H9 (cell line): ENCODE results near the gene NCKAP5. TPM values are rescaled to one million over a fixed set of nuclear protein-coding genes. Genes with fewer than 3 reads are reported as not detected.

Source experiments
- DNase-seq: peaks from one replicate; pipeline ENCODE4 v3.0.0-alpha.2; 2017
- H2AFZ ChIP-seq: one replicate; pipeline ENCODE4 v1.6.1; 2013; ENCODE audit warnings: mild to moderate bottlenecking, low read length, control low read depth, moderate library complexity
- H2AK5ac ChIP-seq: 2 replicates; pipeline ENCODE4 v1.6.1; 2013; ENCODE audit warnings: low read length, control low read depth, mixed read lengths; ENCODE audit not compliant: insufficient read length
- H2BK120ac ChIP-seq: one replicate; pipeline ENCODE4 v1.6.1; 2013; ENCODE audit warnings: low read depth, mild to moderate bottlenecking, low read length, control low read depth, inconsistent platforms; ENCODE audit not compliant: poor library complexity, severe bottlenecking
- H2BK12ac ChIP-seq: 2 replicates; pipeline ENCODE4 v1.6.1; 2013; ENCODE audit warnings: low read length, control low read depth, mixed read lengths, low read depth; ENCODE audit not compliant: insufficient read length
- H2BK15ac ChIP-seq: 2 replicates; pipeline ENCODE4 v1.6.1; 2013; ENCODE audit warnings: low read depth, low read length, control low read depth
- H2BK20ac ChIP-seq: one replicate; pipeline ENCODE4 v1.6.1; 2013; ENCODE audit warnings: low read depth, mild to moderate bottlenecking, low read length, control low read depth, inconsistent platforms; ENCODE audit not compliant: poor library complexity, severe bottlenecking
- H2BK5ac ChIP-seq: 2 replicates; pipeline ENCODE4 v1.6.1; 2013; ENCODE audit warnings: low read length, control low read depth, mixed read lengths; ENCODE audit not compliant: insufficient read length
- H3K14ac ChIP-seq: 2 replicates; pipeline ENCODE4 v1.6.1; 2013; ENCODE audit warnings: low read length, control low read depth; ENCODE audit not compliant: insufficient read depth
- H3K18ac ChIP-seq: 2 replicates; pipeline ENCODE4 v1.6.1; 2013; ENCODE audit warnings: low read depth, mild to moderate bottlenecking, mixed read lengths, low read length, control low read depth; ENCODE audit not compliant: insufficient read length
- H3K23ac ChIP-seq: 2 replicates; pipeline ENCODE4 v1.6.1; 2013; ENCODE audit warnings: low read length, control low read depth, mixed read lengths, low read depth; ENCODE audit not compliant: insufficient read length
- H3K23me2 ChIP-seq: 2 replicates; pipeline ENCODE4 v1.6.1; 2013; ENCODE audit warnings: low read depth, mild to moderate bottlenecking, mixed read lengths, low read length, control low read depth; ENCODE audit not compliant: insufficient read length, poor library complexity, severe bottlenecking
- H3K27ac ChIP-seq: 2 replicates; pipeline ENCODE4 v1.5.1; 2013; ENCODE audit warnings: low read length, control low read depth, mixed read lengths, low read depth; ENCODE audit not compliant: insufficient read length
- H3K27me3 ChIP-seq: 2 replicates; pipeline ENCODE4 v1.6.1; 2013; ENCODE audit warnings: low read length, control low read depth, inconsistent platforms; ENCODE audit not compliant: insufficient read depth
- H3K4ac ChIP-seq: 2 replicates; pipeline ENCODE4 v1.6.1; 2013; ENCODE audit warnings: low read depth, mild to moderate bottlenecking, control low read depth, inconsistent platforms, low read length, moderate library complexity
- H3K4me1 ChIP-seq: 2 replicates; pipeline ENCODE4 v1.6.1; 2013; ENCODE audit warnings: low read length, control low read depth, inconsistent platforms; ENCODE audit not compliant: insufficient read depth
- H3K4me2 ChIP-seq: 2 replicates; pipeline ENCODE4 v1.6.1; 2013; ENCODE audit warnings: low read length, control low read depth, mixed read lengths; ENCODE audit not compliant: insufficient read length, insufficient read depth
- H3K56ac ChIP-seq: 2 replicates; pipeline ENCODE4 v1.6.1; 2013; ENCODE audit warnings: low read depth, mild to moderate bottlenecking, mixed read lengths, low read length, control low read depth; ENCODE audit not compliant: insufficient read length
- H3K79me1 ChIP-seq: 2 replicates; pipeline ENCODE4 v1.6.1; 2013; ENCODE audit warnings: low read depth, mild to moderate bottlenecking, moderate library complexity, low read length, control low read depth, inconsistent platforms; ENCODE audit not compliant: insufficient read depth, poor library complexity, severe bottlenecking
- H3K79me2 ChIP-seq: 2 replicates; pipeline ENCODE4 v1.6.1; 2013; ENCODE audit warnings: low read length, control low read depth, inconsistent platforms; ENCODE audit not compliant: insufficient read depth
- H3K9ac ChIP-seq: 2 replicates; pipeline ENCODE4 v1.6.1; 2013; ENCODE audit warnings: low read length, control low read depth, mixed read lengths; ENCODE audit not compliant: insufficient read length; ENCODE audit errors: extremely low read depth
- H3K9me3 ChIP-seq: one replicate; pipeline ENCODE4 v1.6.1; 2013; ENCODE audit warnings: low read depth, low read length, inconsistent platforms; ENCODE audit not compliant: control insufficient read depth
- H3T11ph ChIP-seq: one replicate; pipeline ENCODE4 v1.6.1; 2013; ENCODE audit warnings: mild to moderate bottlenecking, low read length, control low read depth, inconsistent platforms
- H4K20me1 ChIP-seq: one replicate; pipeline ENCODE4 v1.6.1; 2013; ENCODE audit not compliant: control insufficient read depth, insufficient read length, insufficient read depth
- H4K5ac ChIP-seq: 2 replicates; pipeline ENCODE4 v1.6.1; 2013; ENCODE audit warnings: low read depth, mild to moderate bottlenecking, mixed read lengths, low read length, control low read depth; ENCODE audit not compliant: insufficient read length
- H4K8ac ChIP-seq: replicated peaks from 2 replicates; pipeline ENCODE4 v1.6.1; 2013; ENCODE audit warnings: low read length, control low read depth, mixed read lengths, low read depth; ENCODE audit not compliant: insufficient read length
- H4K91ac ChIP-seq: 2 replicates; pipeline ENCODE4 v1.6.1; 2013; ENCODE audit warnings: low read depth, mild to moderate bottlenecking, moderate library complexity, mixed read lengths, low read length, control low read depth; ENCODE audit not compliant: insufficient read length
- H3K27ac Mint-ChIP-seq, 3 experiments: 2 replicates in 2 of 3; 3 replicates in 1 of 3; pipeline ENCODE4 v1.8.0; 2020 to 2021; ENCODE audit warnings: mixed read lengths in 3 of 3, mild to moderate bottlenecking in 1 of 3, moderate library complexity in 1 of 3
- H3K27me3 Mint-ChIP-seq: 2 replicates; pipeline ENCODE4 v1.8.0; 2021; ENCODE audit warnings: low read depth, mild to moderate bottlenecking, moderate library complexity, mixed read lengths
- H3K36me3 Mint-ChIP-seq, 3 experiments: 2 replicates in 2 of 3; 3 replicates in 1 of 3; pipeline ENCODE4 v1.8.0; 2020 to 2021; ENCODE audit warnings: low read depth in 3 of 3, mixed read lengths in 3 of 3; ENCODE audit not compliant: insufficient read depth in 1 of 3
- H3K4me1 Mint-ChIP-seq, 2 experiments: 2 replicates each; pipeline ENCODE4 v1.8.0; 2020; ENCODE audit warnings: mixed read lengths in 2 of 2
- H3K4me3 Mint-ChIP-seq, 2 experiments: 2 replicates in 1 of 2; 3 replicates in 1 of 2; pipeline ENCODE4 v1.8.0; 2020 to 2021; ENCODE audit warnings: mild to moderate bottlenecking in 2 of 2, mixed read lengths in 2 of 2, moderate library complexity in 1 of 2
- H3K9me3 Mint-ChIP-seq, 2 experiments: 2 replicates in 1 of 2; 3 replicates in 1 of 2; pipeline ENCODE4 v1.8.0; 2020; ENCODE audit warnings: mild to moderate bottlenecking in 2 of 2, mixed read lengths in 2 of 2, moderate library complexity in 1 of 2
- WGBS: extraction: QIAGEN DNeasy Blood & Tissue Kit; methylation state at CpG from one replicate; pipeline ENCODE4 v1.1.7; 2013; ENCODE audit warnings: missing lambda C conversion rate, low lambda C conversion rate, mixed read lengths; ENCODE audit not compliant: insufficient read length; ENCODE audit errors: extremely low coverage; 5-methylcytosine and 5-hydroxymethylcytosine counted together
- total RNA-seq: library from RNA; stranded (reverse); gene quantifications from 2 replicates; pipeline ENCODE4 v1.2.1, GENCODE V29; 2021
- TF ChIP-seq, protein P1 (sequence below): fragments of 200-600 bp; sonication (generic); conservative IDR thresholded peaks from 3 replicates; pipeline ENCODE4 v1.8.0; 2021; ENCODE audit warnings: antibody characterized with exemption, mild to moderate bottlenecking

NCKAP5 gene
- total RNA-seq, 1 experiment from 2014 or later, result 0.26 TPM

DNA sequence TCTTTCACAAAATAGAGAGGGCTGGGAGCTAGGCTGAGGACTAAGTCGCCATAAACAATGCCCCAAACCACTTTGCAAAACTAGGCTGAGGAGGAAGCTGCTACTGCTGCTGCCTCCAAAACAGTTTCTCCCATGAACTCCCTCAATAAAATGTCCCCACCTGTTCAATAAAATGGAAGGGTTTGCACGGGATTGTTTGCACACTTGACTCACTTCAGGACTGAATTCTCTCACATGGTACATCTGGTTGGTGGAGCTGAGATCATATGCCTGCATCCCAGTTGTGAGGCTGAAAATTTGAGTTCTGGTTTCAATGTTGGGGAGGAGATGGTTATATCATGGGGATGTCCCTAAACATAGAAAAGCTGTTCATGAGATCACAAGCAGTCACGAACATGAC, 26.5 kb downstream of the NCKAP5 start:
- H3K27ac ChIP-seq, result no peak overlapping the region
- H2BK15ac ChIP-seq, result no peak overlapping the region
- H3K23me2 ChIP-seq, result no peaks in the 10 kb centered on the region
- H3K14ac ChIP-seq, result no peak overlapping the region
- peaks cover 3 to 4% of the 10 kb centered on the region in 2 experiments; a peak in 4 of 5 replicates for H3K9me3 Mint-ChIP-seq
- H3K79me1 ChIP-seq, result no peaks in the 10 kb centered on the region
- H3K4ac ChIP-seq, result no peak overlapping the region
- no CpG with 5 or more reads among the region's 3 CpGs for WGBS
- H3K27me3 Mint-ChIP-seq, result peaks cover 2% of the 10 kb centered on the region
- no peak overlapping the region for H2BK12ac ChIP-seq
- H2AK5ac ChIP-seq, result no peak overlapping the region
- H3K27me3 ChIP-seq, result no peaks in the 10 kb centered on the region
- H3K79me2 ChIP-seq, result no peaks in the 10 kb centered on the region
- no peak overlapping the region for H3K4me3 Mint-ChIP-seq
- H2BK20ac ChIP-seq, result no peak overlapping the region
- H3K4me1 Mint-ChIP-seq, result peaks cover under 1 to 5% of the 10 kb centered on the region in 2 experiments; a peak in 3 of 4 replicates
- H3K9ac ChIP-seq, result no peak overlapping the region
- H4K20me1 ChIP-seq, result no peaks in the 10 kb centered on the region
- H3K36me3 Mint-ChIP-seq, result peaks cover 0 to 5% (median 0%) of the 10 kb centered on the region in 3 experiments; a peak in 2 of 7 replicates
- no peaks in the 10 kb centered on the region; the same call in 1 of the 2 replicates for H3K4me1 ChIP-seq
- no peak overlapping the region for H3K18ac ChIP-seq
- TF ChIP-seq, protein P1, sequence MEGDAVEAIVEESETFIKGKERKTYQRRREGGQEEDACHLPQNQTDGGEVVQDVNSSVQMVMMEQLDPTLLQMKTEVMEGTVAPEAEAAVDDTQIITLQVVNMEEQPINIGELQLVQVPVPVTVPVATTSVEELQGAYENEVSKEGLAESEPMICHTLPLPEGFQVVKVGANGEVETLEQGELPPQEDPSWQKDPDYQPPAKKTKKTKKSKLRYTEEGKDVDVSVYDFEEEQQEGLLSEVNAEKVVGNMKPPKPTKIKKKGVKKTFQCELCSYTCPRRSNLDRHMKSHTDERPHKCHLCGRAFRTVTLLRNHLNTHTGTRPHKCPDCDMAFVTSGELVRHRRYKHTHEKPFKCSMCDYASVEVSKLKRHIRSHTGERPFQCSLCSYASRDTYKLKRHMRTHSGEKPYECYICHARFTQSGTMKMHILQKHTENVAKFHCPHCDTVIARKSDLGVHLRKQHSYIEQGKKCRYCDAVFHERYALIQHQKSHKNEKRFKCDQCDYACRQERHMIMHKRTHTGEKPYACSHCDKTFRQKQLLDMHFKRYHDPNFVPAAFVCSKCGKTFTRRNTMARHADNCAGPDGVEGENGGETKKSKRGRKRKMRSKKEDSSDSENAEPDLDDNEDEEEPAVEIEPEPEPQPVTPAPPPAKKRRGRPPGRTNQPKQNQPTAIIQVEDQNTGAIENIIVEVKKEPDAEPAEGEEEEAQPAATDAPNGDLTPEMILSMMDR, result no peak
- no peak overlapping the region for H4K5ac ChIP-seq
- H3K23ac ChIP-seq, result no peak overlapping the region
- no peak for DNase-seq
- no peak overlapping the region for H3K4me2 ChIP-seq
- H4K8ac ChIP-seq, result no peak overlapping the region
- no peak overlapping the region for H2AFZ ChIP-seq
- no peak overlapping the region for H2BK120ac ChIP-seq
- H4K91ac ChIP-seq, result no peak overlapping the region
- H3K56ac ChIP-seq, result no peak overlapping the region
- H2BK5ac ChIP-seq, result no peak overlapping the region
- no peak overlapping the region for H3T11ph ChIP-seq
- no peak overlapping the region for H3K27ac Mint-ChIP-seq
- no peaks in the 10 kb centered on the region for H3K9me3 ChIP-seq
